H9 (cell line): Measurements from ENCODE around the gene SNX33. TPM values are rescaled to one million over a fixed set of nuclear protein-coding genes. Genes with fewer than 3 reads are reported as not detected.

Experiments
- DNase-seq: peaks from one replicate; pipeline ENCODE4 v3.0.0-alpha.2; 2017
- H2AFZ ChIP-seq: one replicate; pipeline ENCODE4 v1.6.1; 2013; ENCODE audit warnings: mild to moderate bottlenecking, low read length, control low read depth, moderate library complexity
- H2AK5ac ChIP-seq: 2 replicates; pipeline ENCODE4 v1.6.1; 2013; ENCODE audit warnings: low read length, control low read depth, mixed read lengths; ENCODE audit not compliant: insufficient read length
- H2BK120ac ChIP-seq: one replicate; pipeline ENCODE4 v1.6.1; 2013; ENCODE audit warnings: low read depth, mild to moderate bottlenecking, low read length, control low read depth, inconsistent platforms; ENCODE audit not compliant: poor library complexity, severe bottlenecking
- H2BK12ac ChIP-seq: 2 replicates; pipeline ENCODE4 v1.6.1; 2013; ENCODE audit warnings: low read length, control low read depth, mixed read lengths, low read depth; ENCODE audit not compliant: insufficient read length
- H2BK15ac ChIP-seq: 2 replicates; pipeline ENCODE4 v1.6.1; 2013; ENCODE audit warnings: low read depth, low read length, control low read depth
- H2BK20ac ChIP-seq: one replicate; pipeline ENCODE4 v1.6.1; 2013; ENCODE audit warnings: low read depth, mild to moderate bottlenecking, low read length, control low read depth, inconsistent platforms; ENCODE audit not compliant: poor library complexity, severe bottlenecking
- H2BK5ac ChIP-seq: 2 replicates; pipeline ENCODE4 v1.6.1; 2013; ENCODE audit warnings: low read length, control low read depth, mixed read lengths; ENCODE audit not compliant: insufficient read length
- H3K14ac ChIP-seq: 2 replicates; pipeline ENCODE4 v1.6.1; 2013; ENCODE audit warnings: low read length, control low read depth; ENCODE audit not compliant: insufficient read depth
- H3K18ac ChIP-seq: 2 replicates; pipeline ENCODE4 v1.6.1; 2013; ENCODE audit warnings: low read depth, mild to moderate bottlenecking, mixed read lengths, low read length, control low read depth; ENCODE audit not compliant: insufficient read length
- H3K23ac ChIP-seq: 2 replicates; pipeline ENCODE4 v1.6.1; 2013; ENCODE audit warnings: low read length, control low read depth, mixed read lengths, low read depth; ENCODE audit not compliant: insufficient read length
- H3K23me2 ChIP-seq: 2 replicates; pipeline ENCODE4 v1.6.1; 2013; ENCODE audit warnings: low read depth, mild to moderate bottlenecking, mixed read lengths, low read length, control low read depth; ENCODE audit not compliant: insufficient read length, poor library complexity, severe bottlenecking
- H3K27ac ChIP-seq: 2 replicates; pipeline ENCODE4 v1.5.1; 2013; ENCODE audit warnings: low read length, control low read depth, mixed read lengths, low read depth; ENCODE audit not compliant: insufficient read length
- H3K27me3 ChIP-seq: 2 replicates; pipeline ENCODE4 v1.6.1; 2013; ENCODE audit warnings: low read length, control low read depth, inconsistent platforms; ENCODE audit not compliant: insufficient read depth
- H3K4ac ChIP-seq: 2 replicates; pipeline ENCODE4 v1.6.1; 2013; ENCODE audit warnings: low read depth, mild to moderate bottlenecking, control low read depth, inconsistent platforms, low read length, moderate library complexity
- H3K4me1 ChIP-seq: 2 replicates; pipeline ENCODE4 v1.6.1; 2013; ENCODE audit warnings: low read length, control low read depth, inconsistent platforms; ENCODE audit not compliant: insufficient read depth
- H3K4me2 ChIP-seq: 2 replicates; pipeline ENCODE4 v1.6.1; 2013; ENCODE audit warnings: low read length, control low read depth, mixed read lengths; ENCODE audit not compliant: insufficient read length, insufficient read depth
- H3K56ac ChIP-seq: 2 replicates; pipeline ENCODE4 v1.6.1; 2013; ENCODE audit warnings: low read depth, mild to moderate bottlenecking, mixed read lengths, low read length, control low read depth; ENCODE audit not compliant: insufficient read length
- H3K79me1 ChIP-seq: 2 replicates; pipeline ENCODE4 v1.6.1; 2013; ENCODE audit warnings: low read depth, mild to moderate bottlenecking, moderate library complexity, low read length, control low read depth, inconsistent platforms; ENCODE audit not compliant: insufficient read depth, poor library complexity, severe bottlenecking
- H3K79me2 ChIP-seq: 2 replicates; pipeline ENCODE4 v1.6.1; 2013; ENCODE audit warnings: low read length, control low read depth, inconsistent platforms; ENCODE audit not compliant: insufficient read depth
- H3K9ac ChIP-seq: 2 replicates; pipeline ENCODE4 v1.6.1; 2013; ENCODE audit warnings: low read length, control low read depth, mixed read lengths; ENCODE audit not compliant: insufficient read length; ENCODE audit errors: extremely low read depth
- H3K9me3 ChIP-seq: one replicate; pipeline ENCODE4 v1.6.1; 2013; ENCODE audit warnings: low read depth, low read length, inconsistent platforms; ENCODE audit not compliant: control insufficient read depth
- H3T11ph ChIP-seq: one replicate; pipeline ENCODE4 v1.6.1; 2013; ENCODE audit warnings: mild to moderate bottlenecking, low read length, control low read depth, inconsistent platforms
- H4K20me1 ChIP-seq: one replicate; pipeline ENCODE4 v1.6.1; 2013; ENCODE audit not compliant: control insufficient read depth, insufficient read length, insufficient read depth
- H4K5ac ChIP-seq: 2 replicates; pipeline ENCODE4 v1.6.1; 2013; ENCODE audit warnings: low read depth, mild to moderate bottlenecking, mixed read lengths, low read length, control low read depth; ENCODE audit not compliant: insufficient read length
- H4K8ac ChIP-seq: replicated peaks from 2 replicates; pipeline ENCODE4 v1.6.1; 2013; ENCODE audit warnings: low read length, control low read depth, mixed read lengths, low read depth; ENCODE audit not compliant: insufficient read length
- H4K91ac ChIP-seq: 2 replicates; pipeline ENCODE4 v1.6.1; 2013; ENCODE audit warnings: low read depth, mild to moderate bottlenecking, moderate library complexity, mixed read lengths, low read length, control low read depth; ENCODE audit not compliant: insufficient read length
- H3K27ac Mint-ChIP-seq, 3 experiments: 2 replicates in 2 of 3; 3 replicates in 1 of 3; pipeline ENCODE4 v1.8.0; 2020 to 2021; ENCODE audit warnings: mixed read lengths in 3 of 3, mild to moderate bottlenecking in 1 of 3, moderate library complexity in 1 of 3
- H3K27me3 Mint-ChIP-seq: 2 replicates; pipeline ENCODE4 v1.8.0; 2021; ENCODE audit warnings: low read depth, mild to moderate bottlenecking, moderate library complexity, mixed read lengths
- H3K36me3 Mint-ChIP-seq, 3 experiments: 2 replicates in 2 of 3; 3 replicates in 1 of 3; pipeline ENCODE4 v1.8.0; 2020 to 2021; ENCODE audit warnings: low read depth in 3 of 3, mixed read lengths in 3 of 3; ENCODE audit not compliant: insufficient read depth in 1 of 3
- H3K4me1 Mint-ChIP-seq, 2 experiments: 2 replicates each; pipeline ENCODE4 v1.8.0; 2020; ENCODE audit warnings: mixed read lengths in 2 of 2
- H3K4me3 Mint-ChIP-seq, 2 experiments: 2 replicates in 1 of 2; 3 replicates in 1 of 2; pipeline ENCODE4 v1.8.0; 2020 to 2021; ENCODE audit warnings: mild to moderate bottlenecking in 2 of 2, mixed read lengths in 2 of 2, moderate library complexity in 1 of 2
- H3K9me3 Mint-ChIP-seq, 2 experiments: 2 replicates in 1 of 2; 3 replicates in 1 of 2; pipeline ENCODE4 v1.8.0; 2020; ENCODE audit warnings: mild to moderate bottlenecking in 2 of 2, mixed read lengths in 2 of 2, moderate library complexity in 1 of 2
- WGBS: extraction: QIAGEN DNeasy Blood & Tissue Kit; methylation state at CpG from one replicate; pipeline ENCODE4 v1.1.7; 2013; ENCODE audit warnings: missing lambda C conversion rate, low lambda C conversion rate, mixed read lengths; ENCODE audit not compliant: insufficient read length; ENCODE audit errors: extremely low coverage; 5-methylcytosine and 5-hydroxymethylcytosine counted together
- total RNA-seq: library from RNA; stranded (reverse); gene quantifications from 2 replicates; pipeline ENCODE4 v1.2.1, GENCODE V29; 2021
- TF ChIP-seq, protein P1 (sequence below): fragments of 200-600 bp; sonication (generic); conservative IDR thresholded peaks from 3 replicates; pipeline ENCODE4 v1.8.0; 2021; ENCODE audit warnings: antibody characterized with exemption, mild to moderate bottlenecking

SNX33 gene
- total RNA-seq, 1 experiment from 2014 or later: 17.7 TPM

DNA sequence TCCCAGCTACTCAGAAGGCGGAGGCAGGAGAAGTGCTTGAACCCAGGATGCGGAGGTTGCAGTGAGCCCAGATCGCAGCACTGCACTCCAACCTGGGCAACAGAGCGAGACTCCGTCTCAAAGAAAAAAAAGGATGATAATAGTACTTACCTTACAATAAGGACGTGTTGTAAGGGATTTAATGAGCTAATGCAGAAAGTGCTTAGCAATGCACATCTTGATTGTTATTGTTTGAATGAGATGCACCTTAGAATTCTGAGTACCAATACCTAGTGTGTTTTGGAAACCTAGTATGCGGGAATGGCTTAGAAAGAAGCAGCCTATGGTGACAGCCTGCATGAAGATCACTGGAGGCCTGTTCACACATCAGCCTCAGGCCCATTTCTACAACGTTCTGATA is 41.7 kb upstream of the SNX33 start:
- Histone ChIP-seq H2BK12ac (no peak overlapping the region), H3K27me3 (no peaks in the 10 kb centered on the region), H3K79me2 (no peaks in the 10 kb centered on the region), H2AK5ac (no peak overlapping the region), H3K4me2 (no peak overlapping the region), H3K18ac (no peak overlapping the region), H4K8ac (no peak overlapping the region), H3K9ac (no peak overlapping the region), H4K5ac (no peak overlapping the region), H2BK5ac (no peak overlapping the region), H3K23me2 (no peaks in the 10 kb centered on the region), H3K4me1 (no peaks in the 10 kb centered on the region), H4K91ac (no peak overlapping the region), H3K79me1 (no peaks in the 10 kb centered on the region), H3K56ac (no peak overlapping the region), H2BK15ac (no peak overlapping the region), H3T11ph (no peak overlapping the region), H2BK20ac (no peak overlapping the region), H2AFZ (no peak overlapping the region), H2BK120ac (no peak overlapping the region), H3K14ac (no peak overlapping the region), H3K4ac (no peak overlapping the region), H3K9me3 (no peaks in the 10 kb centered on the region), H3K23ac (no peak overlapping the region), H4K20me1 (no peaks in the 10 kb centered on the region), H3K27ac (no peak overlapping the region)
- TF ChIP-seq, protein P1, sequence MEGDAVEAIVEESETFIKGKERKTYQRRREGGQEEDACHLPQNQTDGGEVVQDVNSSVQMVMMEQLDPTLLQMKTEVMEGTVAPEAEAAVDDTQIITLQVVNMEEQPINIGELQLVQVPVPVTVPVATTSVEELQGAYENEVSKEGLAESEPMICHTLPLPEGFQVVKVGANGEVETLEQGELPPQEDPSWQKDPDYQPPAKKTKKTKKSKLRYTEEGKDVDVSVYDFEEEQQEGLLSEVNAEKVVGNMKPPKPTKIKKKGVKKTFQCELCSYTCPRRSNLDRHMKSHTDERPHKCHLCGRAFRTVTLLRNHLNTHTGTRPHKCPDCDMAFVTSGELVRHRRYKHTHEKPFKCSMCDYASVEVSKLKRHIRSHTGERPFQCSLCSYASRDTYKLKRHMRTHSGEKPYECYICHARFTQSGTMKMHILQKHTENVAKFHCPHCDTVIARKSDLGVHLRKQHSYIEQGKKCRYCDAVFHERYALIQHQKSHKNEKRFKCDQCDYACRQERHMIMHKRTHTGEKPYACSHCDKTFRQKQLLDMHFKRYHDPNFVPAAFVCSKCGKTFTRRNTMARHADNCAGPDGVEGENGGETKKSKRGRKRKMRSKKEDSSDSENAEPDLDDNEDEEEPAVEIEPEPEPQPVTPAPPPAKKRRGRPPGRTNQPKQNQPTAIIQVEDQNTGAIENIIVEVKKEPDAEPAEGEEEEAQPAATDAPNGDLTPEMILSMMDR: no peak
- H3K27me3 Mint-ChIP-seq: no peaks in the 10 kb centered on the region
- H3K4me1 Mint-ChIP-seq: no peaks in the 10 kb centered on the region
- peak overlapping the region in 1 of 3 experiments; percentile 15; a peak in 1 of 7 replicates for H3K27ac Mint-ChIP-seq
- no peak for DNase-seq
- no peak overlapping the region for H3K4me3 Mint-ChIP-seq
- no peaks in the 10 kb centered on the region for H3K9me3 Mint-ChIP-seq
- H3K36me3 Mint-ChIP-seq: peaks cover 26 to 67% (median 46%) of the 10 kb centered on the region in 3 experiments
- WGBS: no CpG with 5 or more reads among the region's 8 CpGs
